Panc1 (cell line): ENCODE measurements around the gene PABPC1L2A. TPM values are rescaled to one million over a fixed set of nuclear protein-coding genes. Genes with fewer than 3 reads are reported as not detected.

Experiments
- ATAC-seq: fragments of 200-7000 bp; cut with Tn5 transposase; 2 replicates; pipeline ENCODE4 v1.9.1; 2020; ENCODE audit warnings: mild to moderate bottlenecking, moderate library complexity
- BruUV-seq: library from RNA; stranded (reverse); fragments of 400-500 nt; replicated peaks from 2 replicates; lab custom pipeline; 2021; lab: Mats Ljungman, UMichigan
- CTCF ChIA-PET: fragments of 300-600 bp; sonication (Branson Sonifier 250); formaldehyde crosslinking; loops from one replicate; lab custom pipeline; 2022; ENCODE audit warnings: antibody characterized with exemption; lab: Charles Lee
- POLR2A ChIA-PET: fragments of 300-600 bp; sonication (Branson Sonifier 250); formaldehyde crosslinking; loops from one replicate; lab custom pipeline; 2022; ENCODE audit warnings: antibody characterized with exemption; lab: Charles Lee
- DNase-seq: peaks from one replicate; pipeline ENCODE4 v3.0.0-alpha.2; 2010; ENCODE audit warnings: low read depth, low spot score
- H3K27ac ChIP-seq: 2 replicates; pipeline ENCODE4 v1.5.1; 2011; ENCODE audit warnings: mild to moderate bottlenecking, low read length, inconsistent platforms
- H3K27me3 ChIP-seq: fragments of 200-500 bp; sonication (Bioruptor generic); 2 replicates; pipeline ENCODE4 v1.6.0; 2014; ENCODE audit warnings: low read length, inconsistent platforms; ENCODE audit not compliant: control insufficient read depth, insufficient read depth
- H3K36me3 ChIP-seq: fragments of 200-500 bp; sonication (Bioruptor generic); 2 replicates; pipeline ENCODE4 v1.5.1; 2014; ENCODE audit warnings: inconsistent platforms, mild to moderate bottlenecking, low read length, moderate library complexity; ENCODE audit not compliant: control insufficient read depth, insufficient read depth
- H3K4me1 ChIP-seq: 2 replicates; pipeline ENCODE4 v1.5.1; 2011; ENCODE audit warnings: inconsistent platforms, mild to moderate bottlenecking, low read length, moderate library complexity; ENCODE audit not compliant: control insufficient read depth, insufficient read depth
- H3K4me3 ChIP-seq, 2 experiments: 2 replicates each; pipeline ENCODE4 v1.5.1; 2011 to 2012; ENCODE audit warnings: low read depth in 2 of 2, low read length in 2 of 2, mild to moderate bottlenecking in 2 of 2, inconsistent platforms in 1 of 2, moderate library complexity in 1 of 2
- H3K9me3 ChIP-seq: fragments of 200-500 bp; sonication (Bioruptor generic); 2 replicates; pipeline ENCODE4 v1.5.1; 2014; ENCODE audit warnings: low read depth, mild to moderate bottlenecking, inconsistent platforms, low read length, moderate library complexity; ENCODE audit not compliant: control insufficient read depth, insufficient read depth
- POLR2AphosphoS5 ChIP-seq: IDR thresholded peaks from 2 replicates; pipeline ENCODE4 v1.6.1; 2012; ENCODE audit warnings: mild to moderate bottlenecking, low read depth, low read length, moderate library complexity
- SIN3A ChIP-seq: IDR thresholded peaks from 2 replicates; pipeline ENCODE4 v1.6.1; 2012; ENCODE audit warnings: low read depth, mild to moderate bottlenecking, low read length, moderate library complexity, borderline replicate concordance; ENCODE audit not compliant: insufficient read depth
- TCF7L2 ChIP-seq: IDR thresholded peaks from 2 replicates; pipeline ENCODE4 v1.6.1; 2011; ENCODE audit warnings: mild to moderate bottlenecking, low read depth, low read length, inconsistent platforms
- in situ Hi-C: cut with HindIII; loops from 2 replicates; pipeline ENCODE4 v1.10.0; 2016; ENCODE audit warnings: low sequenced_read_pairs, low pct_unique_long_range_greater_than_20kb
- intact Hi-C: fragments of 100-400 bp; cut with micrococcal nuclease; formaldehyde crosslinking; loops from one replicate; pipeline ENCODE4 v1.10.0; 2022; ENCODE audit not compliant: unreplicated experiment
- total RNA-seq: library from RNA; stranded (reverse); gene quantifications from one replicate; pipeline ENCODE4 v1.2.1, GENCODE V29; 2021; ENCODE audit not compliant: unreplicated experiment
- TF ChIP-seq, protein P1 (sequence below), 2 experiments: IDR thresholded peaks; 2 replicates each; pipeline ENCODE4 v1.6.1; 2011 to 2012; ENCODE audit warnings: low read depth in 2 of 2, control low read depth in 1 of 2, low read length in 1 of 2, mild to moderate bottlenecking in 1 of 2, moderate library complexity in 1 of 2; ENCODE audit not compliant: insufficient read depth in 1 of 2
- TF ChIP-seq, protein P2 (sequence below): fragments of 450-650 bp; IDR thresholded peaks from 2 replicates; pipeline ENCODE4 v1.5.1; 2017; ENCODE audit warnings: mild to moderate bottlenecking

PABPC1L2A gene
- total RNA-seq, 1 experiment from 2014 or later = not detected

DNA sequence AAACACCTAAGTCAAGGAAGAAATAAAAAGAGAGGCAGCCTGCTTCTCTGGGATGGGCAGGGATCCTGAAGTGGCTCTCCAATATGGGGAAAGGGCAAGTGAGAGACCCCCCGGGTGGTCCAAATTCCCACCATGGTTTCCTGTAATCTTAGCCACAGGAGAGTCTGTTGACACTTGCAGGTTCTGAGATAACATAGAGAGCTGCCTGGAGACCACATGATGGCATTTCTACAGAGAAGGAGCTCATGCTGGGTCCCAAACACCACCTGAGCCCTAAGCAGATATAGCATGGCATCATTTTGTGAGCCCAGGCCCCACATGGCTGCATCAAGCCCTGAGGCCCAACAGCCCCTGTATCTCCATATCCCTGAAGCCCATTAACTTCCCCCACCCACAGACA lies 50.4 kb downstream of the PABPC1L2A start:
- no peak for ATAC-seq
- BruUV-seq = no TSS peak
- TF ChIP-seq, protein P1, sequence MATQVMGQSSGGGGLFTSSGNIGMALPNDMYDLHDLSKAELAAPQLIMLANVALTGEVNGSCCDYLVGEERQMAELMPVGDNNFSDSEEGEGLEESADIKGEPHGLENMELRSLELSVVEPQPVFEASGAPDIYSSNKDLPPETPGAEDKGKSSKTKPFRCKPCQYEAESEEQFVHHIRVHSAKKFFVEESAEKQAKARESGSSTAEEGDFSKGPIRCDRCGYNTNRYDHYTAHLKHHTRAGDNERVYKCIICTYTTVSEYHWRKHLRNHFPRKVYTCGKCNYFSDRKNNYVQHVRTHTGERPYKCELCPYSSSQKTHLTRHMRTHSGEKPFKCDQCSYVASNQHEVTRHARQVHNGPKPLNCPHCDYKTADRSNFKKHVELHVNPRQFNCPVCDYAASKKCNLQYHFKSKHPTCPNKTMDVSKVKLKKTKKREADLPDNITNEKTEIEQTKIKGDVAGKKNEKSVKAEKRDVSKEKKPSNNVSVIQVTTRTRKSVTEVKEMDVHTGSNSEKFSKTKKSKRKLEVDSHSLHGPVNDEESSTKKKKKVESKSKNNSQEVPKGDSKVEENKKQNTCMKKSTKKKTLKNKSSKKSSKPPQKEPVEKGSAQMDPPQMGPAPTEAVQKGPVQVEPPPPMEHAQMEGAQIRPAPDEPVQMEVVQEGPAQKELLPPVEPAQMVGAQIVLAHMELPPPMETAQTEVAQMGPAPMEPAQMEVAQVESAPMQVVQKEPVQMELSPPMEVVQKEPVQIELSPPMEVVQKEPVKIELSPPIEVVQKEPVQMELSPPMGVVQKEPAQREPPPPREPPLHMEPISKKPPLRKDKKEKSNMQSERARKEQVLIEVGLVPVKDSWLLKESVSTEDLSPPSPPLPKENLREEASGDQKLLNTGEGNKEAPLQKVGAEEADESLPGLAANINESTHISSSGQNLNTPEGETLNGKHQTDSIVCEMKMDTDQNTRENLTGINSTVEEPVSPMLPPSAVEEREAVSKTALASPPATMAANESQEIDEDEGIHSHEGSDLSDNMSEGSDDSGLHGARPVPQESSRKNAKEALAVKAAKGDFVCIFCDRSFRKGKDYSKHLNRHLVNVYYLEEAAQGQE (IDR thresholded peaks at IDR 0.05; ENCODE audit: insufficient read depth in 1 of 2, low read depth in 2 of 2, low read length in 1 of 2) = no peak
- TF ChIP-seq, protein P2, sequence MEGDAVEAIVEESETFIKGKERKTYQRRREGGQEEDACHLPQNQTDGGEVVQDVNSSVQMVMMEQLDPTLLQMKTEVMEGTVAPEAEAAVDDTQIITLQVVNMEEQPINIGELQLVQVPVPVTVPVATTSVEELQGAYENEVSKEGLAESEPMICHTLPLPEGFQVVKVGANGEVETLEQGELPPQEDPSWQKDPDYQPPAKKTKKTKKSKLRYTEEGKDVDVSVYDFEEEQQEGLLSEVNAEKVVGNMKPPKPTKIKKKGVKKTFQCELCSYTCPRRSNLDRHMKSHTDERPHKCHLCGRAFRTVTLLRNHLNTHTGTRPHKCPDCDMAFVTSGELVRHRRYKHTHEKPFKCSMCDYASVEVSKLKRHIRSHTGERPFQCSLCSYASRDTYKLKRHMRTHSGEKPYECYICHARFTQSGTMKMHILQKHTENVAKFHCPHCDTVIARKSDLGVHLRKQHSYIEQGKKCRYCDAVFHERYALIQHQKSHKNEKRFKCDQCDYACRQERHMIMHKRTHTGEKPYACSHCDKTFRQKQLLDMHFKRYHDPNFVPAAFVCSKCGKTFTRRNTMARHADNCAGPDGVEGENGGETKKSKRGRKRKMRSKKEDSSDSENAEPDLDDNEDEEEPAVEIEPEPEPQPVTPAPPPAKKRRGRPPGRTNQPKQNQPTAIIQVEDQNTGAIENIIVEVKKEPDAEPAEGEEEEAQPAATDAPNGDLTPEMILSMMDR = no peak
- TF ChIP-seq POLR2AphosphoS5 (no peak), SIN3A (no peak), TCF7L2 (no peak)

More for the DNA sequence above, 50.4 kb downstream of the PABPC1L2A start:
- no peak for DNase-seq
- Histone ChIP-seq H3K4me1 (no peaks in the 10 kb centered on the region), H3K9me3 (no peaks in the 10 kb centered on the region), H3K36me3 (no peaks in the 10 kb centered on the region), H3K4me3 (no peak overlapping the region), H3K27ac (no peak overlapping the region), H3K27me3 (no peaks in the 10 kb centered on the region)
- ChIA-PET CTCF (no interaction called here), POLR2A (no interaction called here)
- in situ Hi-C loops = no loop called here
- intact Hi-C loops = no loop called here

Other genes starting within 250 kb of the PABPC1L2A start
- gene FAM236C, start 166.9 kb downstream of the PABPC1L2A start, total RNA-seq = not detected
- gene FAM236A, start 141.3 kb downstream of the PABPC1L2A start, total RNA-seq = not detected
- 0.31 TPM for gene DMRTC1, start 135.7 kb downstream of the PABPC1L2A start, total RNA-seq
- not detected for gene PABPC1L2B, start 76.6 kb downstream of the PABPC1L2A start, total RNA-seq
- 1.8 TPM for gene NAP1L2, start 135.3 kb upstream of the PABPC1L2A start, total RNA-seq